Measurements from ENCODE around the gene MTHFSD.
A peak's percentile ranks its signal among the peaks of the same experiment; 100 is the strongest.
"Not testable (repeated sequence)": the region's sequence is repeated elsewhere in the genome, so short reads cannot be mapped to it uniquely, and the experiment has no call there.

Gene MTHFSD, protein sequence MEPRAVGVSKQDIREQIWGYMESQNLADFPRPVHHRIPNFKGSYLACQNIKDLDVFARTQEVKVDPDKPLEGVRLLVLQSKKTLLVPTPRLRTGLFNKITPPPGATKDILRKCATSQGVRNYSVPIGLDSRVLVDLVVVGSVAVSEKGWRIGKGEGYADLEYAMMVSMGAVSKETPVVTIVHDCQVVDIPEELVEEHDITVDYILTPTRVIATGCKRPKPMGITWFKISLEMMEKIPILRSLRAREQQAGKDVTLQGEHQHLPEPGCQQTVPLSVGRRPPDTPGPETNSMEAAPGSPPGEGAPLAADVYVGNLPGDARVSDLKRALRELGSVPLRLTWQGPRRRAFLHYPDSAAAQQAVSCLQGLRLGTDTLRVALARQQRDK
- 7.7 to 28.4 reads per million in 2 donors for total RNA-seq

DNA sequence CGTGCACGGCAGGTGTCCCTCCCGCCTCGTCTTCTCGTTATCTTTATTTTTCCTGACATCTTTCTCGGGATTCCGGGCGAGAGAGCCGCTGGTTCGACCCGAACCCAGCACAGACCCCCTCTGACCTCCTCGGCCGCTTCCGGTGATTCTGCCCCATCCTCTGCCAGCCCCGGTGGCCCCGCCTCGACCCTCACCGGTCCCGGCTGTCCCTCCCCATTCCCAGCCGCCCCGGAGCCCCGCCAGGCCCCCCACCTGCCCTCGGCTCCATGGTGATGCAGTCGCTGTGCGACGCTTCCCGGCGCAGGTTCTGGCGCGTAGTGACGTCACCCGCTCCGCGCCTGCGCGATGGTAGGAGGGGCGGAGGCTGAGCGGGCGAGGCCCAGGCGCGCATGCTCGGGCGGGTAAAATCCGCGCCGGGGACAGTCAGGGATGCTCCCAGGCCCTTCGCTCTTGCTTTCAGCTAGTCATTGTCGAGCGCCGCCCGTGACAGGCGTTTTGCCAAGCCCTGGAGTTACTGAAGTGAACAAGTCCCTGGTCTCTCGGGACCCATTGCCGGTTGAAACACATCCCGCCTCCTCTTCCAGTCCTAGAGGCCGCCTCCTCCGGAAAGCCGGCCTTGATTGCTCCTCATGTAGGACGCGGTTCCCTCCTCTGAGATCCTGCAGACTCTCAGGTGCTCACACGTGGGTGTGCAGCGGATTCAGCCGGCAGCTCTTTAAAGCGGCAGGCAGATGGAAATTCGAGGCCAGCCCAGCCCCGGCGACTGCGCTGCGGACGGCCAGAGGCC, at the start of gene MTHFSD:
MTHFSD (minus strand) TSS at position 319 of the 787 bp plus-strand sequence; CDS start at position 268, 51 bp downstream.
- peak; percentile 97 for DNase-seq

DNA sequence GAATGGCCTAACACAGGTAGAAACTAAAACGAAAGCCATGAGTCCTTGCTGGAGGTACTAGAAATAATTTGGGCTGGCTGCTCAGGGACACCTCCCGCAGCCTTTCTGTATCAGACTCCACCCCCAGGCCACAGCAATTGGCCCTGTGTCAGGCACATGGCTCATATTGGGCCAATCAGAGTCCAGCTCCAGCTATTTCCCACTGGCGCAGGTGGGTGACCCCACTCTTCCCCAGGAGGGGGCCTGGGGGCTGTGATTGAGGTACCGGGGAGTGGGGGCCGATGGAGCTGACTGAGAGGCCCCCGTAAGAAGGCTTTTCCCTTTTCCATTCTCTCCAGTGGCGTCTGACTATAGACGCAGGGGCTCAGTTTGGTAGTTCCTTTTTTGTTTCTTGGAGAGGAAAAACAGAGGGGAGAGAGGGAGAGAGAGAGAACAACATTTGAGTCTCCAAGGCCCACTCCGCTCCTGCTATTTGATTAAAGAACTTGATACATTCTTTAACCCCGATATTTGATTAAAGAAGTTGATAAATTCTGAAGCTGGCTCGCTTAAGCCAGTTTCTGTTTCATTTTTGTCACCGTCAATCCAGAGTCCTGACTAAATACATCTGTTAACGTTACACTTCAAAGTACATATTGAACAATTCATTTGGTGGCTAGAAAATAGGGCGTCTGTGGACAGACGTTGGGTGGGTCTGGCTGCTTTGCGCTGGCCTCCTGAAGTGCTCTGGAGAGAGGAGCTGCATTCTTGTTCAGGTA, 49.6 kb upstream of the MTHFSD start:
- peak; percentile 7 for DNase-seq

DNA sequence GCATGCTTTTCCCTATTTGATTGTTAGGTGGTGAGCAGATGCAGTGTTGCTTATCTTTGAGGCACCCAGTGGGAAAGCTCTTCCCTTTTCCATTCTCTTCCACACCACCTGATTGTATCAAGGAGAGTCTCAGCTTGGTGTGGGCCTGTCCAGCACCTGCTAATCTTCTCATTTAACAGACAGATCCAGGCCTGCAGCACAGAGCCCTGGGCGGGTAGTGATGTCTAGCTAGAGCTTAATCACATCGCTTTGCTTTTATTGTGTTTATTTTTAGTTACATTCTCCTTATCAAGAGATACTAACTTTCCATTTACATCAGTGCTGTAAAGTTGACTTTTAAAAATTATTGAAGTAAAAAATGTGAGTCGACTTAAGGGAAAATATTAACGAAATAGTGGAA, 47.5 kb upstream of the MTHFSD start:
- DNase-seq: no peak

DNA sequence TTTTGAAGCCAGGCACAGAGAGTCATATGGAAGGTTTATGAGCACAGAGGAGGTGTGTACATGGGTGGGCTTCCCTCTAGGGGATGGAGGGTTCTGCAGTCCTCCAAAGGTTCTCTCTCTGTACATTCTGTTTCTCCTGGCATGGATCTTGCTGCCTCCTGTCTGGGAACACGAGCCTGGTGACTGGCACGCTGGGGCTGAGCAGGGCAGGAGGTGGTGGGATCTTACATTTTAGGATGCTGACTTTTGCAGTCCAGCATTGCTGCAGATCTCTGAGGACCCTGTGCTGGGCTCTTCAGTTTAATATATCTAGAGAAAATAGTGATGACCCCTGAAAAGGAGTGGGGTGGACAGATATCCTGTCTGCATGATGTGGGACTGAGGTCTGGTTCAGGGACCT, 46.3 kb upstream of the MTHFSD start:
- no peak for DNase-seq

DNA sequence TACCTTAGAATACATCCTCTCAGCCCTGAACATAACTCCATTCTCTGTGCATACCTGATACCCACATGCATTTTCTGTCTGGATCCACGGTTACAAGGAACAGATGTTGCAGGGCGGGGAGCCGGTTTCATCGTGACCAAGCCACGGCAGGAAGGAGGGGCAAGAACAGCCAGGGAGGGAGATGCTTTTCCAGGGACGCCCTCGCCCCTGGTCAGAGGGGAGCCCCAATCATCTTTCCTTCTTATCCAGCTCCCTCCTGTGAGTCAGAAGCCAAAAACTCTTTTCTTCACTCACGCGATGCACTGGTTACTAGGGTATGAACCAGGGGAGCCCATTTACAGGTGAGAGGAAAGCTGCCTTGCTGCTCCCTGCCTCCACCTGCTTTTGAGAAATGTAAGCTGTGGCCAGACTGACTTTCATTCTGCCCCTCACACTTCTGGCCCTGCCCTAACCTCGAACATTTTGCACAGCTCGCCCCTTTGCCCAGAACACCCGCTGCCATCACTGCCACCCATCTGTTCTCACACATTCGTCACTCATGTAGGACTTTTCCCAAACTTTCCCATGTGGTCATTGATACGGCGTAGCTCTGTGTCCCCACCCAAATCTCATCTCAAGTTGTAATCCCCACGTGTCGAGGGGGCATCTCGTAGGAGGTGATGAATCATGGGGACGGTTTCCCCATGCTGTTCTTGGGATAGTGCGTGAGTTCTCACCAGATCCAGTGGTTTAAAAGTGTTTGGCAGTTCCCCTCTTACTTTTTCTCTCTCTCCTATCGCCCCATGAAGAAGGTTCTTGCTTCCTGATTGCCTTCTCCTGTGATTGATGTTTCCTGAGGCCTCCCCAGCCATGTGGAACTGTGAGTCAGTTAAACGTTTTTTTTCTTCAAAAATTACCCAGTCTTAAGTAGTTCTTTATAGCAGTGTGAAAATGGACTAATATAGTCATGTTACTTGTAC, 43.9 kb upstream of the MTHFSD start:
- no peak for DNase-seq

DNA sequence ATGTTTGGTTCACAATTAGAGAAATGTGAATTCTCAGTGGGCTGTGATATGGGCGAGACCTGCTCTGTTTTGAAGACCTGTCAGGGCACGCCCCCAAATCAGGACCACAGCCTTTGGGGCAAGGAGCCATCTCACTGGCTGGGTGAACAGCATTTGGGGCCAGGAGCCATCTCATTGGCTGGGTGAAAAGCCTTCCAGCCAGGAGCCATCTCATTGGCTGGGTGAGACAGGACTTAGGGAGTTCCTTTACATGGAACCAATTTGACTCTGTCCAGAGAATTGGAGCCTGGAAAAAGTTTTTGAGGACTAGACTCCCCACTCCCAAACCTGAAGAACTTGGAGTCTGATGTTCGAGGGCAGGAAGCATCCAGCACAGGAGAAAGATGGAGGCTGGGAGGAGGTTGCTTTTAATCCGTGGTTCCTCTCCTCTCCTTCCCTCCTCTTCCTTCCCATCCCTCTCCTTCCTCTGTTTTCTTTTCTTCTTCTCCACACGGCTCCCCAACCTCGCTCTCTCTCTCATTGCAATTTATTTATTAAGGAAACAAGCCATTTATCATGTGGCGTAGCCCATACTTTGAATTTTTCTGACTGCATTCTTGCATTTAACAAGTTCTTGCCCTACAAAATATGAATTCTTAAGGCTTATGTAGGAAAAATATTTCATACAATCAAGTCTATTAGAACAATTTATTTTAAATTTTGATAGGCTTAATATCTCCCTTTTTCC, 43.0 kb upstream of the MTHFSD start:
- DNase-seq: no peak

DNA sequence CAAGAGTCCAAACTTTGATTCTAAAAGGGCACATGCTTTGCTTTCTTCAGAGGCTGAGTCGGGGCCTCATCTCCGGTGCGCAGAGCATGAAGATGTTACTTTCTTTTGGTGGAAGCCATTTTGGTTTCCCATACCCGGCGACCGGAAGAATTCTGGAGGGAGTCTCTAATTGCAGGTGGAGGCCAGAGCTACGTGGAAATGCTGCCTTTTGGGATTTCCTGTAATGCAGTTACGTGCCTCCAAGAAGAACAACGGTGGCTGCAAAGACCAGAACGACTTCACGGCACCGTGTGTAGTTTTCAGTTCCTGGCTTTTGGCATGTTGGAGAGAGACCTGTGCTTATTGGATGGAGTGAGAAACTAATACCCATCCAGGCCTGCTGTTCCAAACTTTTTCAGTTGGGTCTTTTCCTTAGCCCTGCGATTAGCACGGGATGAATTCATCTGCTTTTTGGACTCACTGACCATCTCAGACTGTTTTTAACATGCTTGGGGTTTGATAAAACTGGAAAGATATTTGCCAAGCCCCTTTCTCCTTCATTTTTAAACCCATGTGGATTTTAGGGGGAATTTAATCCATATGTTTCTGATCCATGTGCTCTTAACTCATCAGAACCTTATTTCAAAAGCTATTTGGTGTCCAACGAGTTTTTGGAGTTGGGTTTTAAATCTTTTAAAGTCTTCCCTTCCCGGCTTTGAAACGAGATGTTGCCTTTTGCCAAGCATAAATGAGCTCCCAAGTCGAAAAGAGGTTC, 42.3 kb upstream of the MTHFSD start:
- DNase-seq: no peak

DNA sequence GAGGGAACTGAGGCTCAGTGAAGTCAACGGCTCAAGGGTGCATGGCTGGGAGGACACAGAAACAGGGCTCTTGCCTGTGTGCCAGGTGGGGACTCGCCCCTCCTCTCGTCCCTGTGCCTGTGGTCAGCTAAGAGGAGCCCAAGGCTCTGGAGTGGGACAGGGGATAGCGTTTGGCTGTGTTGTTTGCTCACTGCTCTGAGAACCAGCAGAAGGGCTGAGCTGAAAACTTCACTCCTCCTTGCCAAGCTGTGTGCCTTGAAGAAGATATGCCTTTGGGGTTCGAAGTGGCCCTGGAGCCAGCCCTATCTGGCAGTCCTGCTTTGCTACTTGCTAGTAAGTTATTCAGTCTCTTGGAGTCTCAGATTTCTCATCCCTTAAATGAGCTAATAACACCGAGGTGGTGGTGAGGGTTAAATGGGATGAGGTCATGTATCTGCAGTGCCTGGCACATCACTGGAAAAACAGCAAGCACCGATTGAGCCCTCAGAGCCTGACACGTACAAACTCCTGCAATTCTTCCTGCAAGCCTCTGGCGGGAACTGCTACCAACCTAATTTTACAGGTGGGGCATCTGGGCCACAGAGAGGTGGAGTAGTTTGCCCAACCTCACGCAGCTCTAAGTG, 41.1 kb upstream of the MTHFSD start:
- DNase-seq: no peak

DNA sequence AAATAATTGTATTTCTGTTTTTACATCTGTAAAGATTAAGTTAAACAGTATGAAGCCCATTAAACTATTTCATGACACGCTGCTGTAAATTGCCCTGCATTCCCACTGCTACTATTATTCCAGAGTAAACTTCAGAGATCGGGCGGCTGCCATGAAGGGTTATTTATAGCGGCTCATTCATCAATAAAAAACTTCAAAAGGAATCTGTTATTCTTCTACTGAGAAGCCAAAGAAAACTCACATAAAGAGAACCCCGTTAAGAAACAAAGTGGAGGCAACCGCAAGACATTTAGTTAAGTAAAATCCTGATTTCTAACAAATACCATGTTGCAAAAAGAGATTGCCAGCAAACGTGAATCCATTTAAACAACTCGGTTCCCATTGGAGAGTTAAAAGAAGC, 39.7 kb upstream of the MTHFSD start:
- no peak for DNase-seq

DNA sequence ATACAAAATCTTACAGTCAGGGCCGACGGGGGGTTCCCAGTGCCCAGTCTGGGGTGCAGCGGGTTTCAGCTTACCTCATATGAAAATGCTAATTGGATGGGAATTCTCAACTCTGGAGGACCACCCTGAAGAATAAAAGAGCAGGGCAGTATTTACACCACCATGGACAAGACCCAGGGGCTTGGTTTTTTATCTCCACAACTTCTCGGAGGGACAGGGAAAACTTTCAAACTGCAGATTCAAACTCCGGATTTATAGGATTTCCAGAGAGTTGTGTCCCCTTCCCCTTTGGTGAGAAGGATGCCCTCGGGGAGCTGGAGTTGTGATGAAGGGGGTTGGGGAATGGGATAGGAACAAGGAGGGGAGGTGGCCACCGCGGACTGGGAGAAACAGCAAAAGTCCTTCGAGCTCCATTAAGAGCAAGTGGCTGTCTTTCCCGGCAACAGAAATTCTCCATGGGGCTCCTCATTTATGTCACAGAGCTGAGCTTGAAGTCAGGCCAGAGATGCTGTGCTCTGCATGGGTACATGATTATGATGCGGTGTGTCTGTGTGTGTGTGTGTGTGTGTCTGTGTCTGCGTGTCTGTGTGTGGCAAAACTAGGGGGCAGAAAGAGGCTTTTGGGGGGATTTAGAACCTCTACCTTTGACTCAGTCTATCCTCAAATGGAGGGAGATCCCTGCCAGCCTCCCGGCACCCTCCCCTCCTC, 39.0 kb upstream of the MTHFSD start:
- DNase-seq: no peak

DNA sequence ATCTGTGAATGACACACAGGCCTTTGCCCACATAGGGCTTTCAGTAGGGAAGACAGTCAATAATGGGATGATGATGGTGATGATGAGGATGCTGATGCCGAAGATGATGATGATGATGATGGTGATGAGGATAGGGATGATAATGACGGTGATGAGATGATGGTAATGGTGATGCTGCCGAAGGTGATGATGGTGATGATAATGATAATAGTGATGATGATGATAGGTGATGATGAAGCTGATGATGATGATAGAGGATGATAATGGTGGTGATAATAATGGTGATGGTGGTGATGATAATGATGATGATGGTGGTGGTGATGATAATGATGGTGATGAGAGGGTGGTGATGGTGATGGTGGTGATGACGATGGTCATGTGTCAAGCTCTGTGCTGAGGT, 36.2 kb upstream of the MTHFSD start:
- DNase-seq: no peak

DNA sequence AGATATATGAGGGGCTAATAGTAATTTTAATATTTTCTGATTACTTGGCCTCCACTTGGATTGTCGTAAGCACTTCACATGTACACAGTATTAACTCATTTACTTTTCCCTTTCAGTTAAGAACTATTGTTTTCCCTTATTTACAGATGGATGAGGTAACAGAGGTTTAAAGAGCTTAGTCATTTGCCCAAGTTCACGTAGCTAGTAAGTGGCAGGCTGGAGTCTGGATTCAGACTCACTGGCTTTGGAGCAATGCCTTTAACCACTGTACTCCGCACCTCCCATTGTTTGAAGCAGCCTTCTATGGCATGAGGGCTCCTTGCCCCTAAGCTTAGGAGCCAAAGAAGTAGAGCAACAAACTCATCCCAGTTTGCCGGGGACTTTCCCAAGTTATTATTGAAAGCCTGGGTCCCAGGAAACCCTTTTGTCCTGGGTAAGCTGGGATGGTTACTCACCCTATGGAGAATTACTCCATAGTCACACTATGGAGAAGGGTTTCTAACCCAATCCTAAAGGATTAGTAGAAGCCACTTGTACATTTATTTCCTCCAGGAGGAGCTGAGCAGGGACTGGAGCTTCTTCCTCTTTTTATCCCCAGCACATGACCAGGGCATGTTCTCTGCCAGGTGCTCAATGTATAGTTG, 35.6 kb upstream of the MTHFSD start:
- no peak for DNase-seq

DNA sequence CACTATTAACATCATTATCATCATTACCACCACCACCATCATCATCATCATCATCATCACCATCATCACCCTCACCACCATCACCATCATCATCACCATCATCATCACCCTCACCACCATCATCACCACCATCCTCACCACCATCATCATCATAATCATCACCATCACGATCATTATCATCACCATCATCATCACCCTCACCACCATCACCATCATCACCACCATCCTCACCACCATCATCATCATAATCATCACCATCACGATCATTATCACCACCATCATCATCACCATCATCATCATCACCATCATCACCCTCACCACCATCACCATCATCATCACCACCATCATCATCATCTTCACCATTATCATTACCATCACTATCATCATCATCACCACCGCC, 32.9 kb upstream of the MTHFSD start:
- DNase-seq: not testable (repeated sequence)

DNA sequence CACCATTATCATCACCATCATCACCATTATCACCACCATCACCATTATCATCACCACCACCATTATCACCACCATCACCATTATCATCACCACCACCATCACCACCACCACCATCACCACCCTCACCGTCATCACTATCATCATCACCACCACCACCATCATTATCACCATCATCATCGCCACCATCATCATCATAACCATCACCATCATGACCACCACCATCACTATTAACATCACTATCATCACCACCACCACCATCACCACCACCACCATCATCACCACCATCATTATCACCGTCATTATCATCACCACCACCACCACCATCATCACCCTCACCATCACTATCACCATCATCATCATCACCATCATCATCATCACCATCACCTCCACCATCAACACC, 32.5 kb upstream of the MTHFSD start:
- DNase-seq: no peak

DNA sequence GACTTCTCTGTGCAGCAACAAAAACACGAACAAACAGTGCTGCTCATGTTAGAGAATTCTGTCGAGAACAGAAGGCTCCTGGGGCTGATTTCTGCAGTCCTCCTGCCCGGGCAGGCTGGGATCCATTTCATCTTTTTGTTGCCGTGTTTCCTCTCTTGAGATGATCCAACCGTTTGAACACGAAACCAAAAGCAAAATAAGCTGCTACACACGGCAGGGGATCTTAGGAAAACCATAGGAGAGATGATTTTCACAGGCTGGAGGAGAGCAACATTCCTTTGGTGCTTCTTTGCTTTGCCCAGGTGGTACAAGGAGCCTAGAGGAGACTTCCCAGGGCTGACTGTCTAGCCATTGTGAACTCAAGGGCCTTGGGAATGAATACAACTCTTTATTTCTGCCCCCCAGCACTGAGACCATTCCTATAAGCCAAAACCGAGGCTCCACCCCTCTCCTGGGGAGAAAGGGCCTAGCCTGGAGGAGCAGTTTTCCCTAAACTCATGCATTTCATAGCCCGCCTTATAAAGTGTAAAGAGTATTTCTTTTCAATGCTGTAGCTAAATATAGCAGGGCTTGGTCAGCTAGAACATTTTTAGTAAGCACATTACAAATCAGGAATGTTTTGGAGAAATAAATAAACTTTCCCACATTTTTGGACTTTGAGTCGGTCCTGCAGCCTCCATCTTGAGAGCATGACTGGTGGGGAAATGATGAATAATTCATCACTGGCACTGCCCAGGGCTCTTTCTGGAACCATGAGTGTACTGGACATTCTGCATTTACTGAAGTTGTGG, 31.0 kb upstream of the MTHFSD start:
- no peak for DNase-seq

DNA sequence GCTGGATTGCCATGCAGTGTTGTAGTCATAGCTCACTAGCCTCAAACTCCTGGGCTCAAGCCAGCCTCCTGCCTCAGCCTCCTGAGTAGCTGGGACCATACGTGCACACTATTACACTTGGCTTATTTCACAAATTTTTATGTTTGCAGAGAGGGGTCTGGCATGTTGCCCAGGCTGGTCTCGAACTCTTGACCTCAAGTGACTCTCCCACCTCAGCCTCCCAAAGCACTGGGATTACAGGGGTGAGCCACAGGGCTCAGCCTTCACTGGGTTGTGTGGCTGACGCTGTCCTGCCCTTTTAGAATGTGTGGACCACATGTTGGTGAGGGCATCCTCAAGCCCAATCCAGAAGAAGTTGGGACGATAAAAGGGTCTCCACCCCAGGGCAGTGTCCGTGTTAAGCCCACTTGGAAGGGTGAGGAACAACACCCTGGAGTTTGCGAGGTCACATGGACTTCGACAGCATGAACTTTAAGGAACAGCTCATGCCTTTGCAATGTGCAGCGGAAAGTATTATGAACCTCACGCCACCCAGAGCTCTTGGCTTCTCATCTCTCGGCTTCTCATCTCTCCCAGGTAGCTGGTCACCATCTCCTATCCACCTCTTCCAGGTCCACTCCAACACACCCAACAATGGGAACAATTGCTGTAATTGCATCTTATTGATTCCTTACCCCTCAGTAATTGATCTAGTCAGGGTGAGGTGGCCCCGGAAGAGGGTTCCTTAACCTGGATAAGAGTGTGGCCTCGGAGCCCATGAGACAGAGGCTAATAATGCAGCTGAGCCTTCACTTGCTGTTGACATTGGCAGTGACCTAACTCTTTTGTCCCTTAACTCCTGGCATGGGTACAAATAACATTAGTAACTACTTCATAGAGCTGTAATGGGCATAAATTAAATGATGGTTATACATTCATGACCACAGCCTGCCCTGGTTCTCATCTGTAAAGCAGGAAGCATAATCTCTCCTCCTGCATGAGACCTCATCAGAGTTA, 30.0 kb upstream of the MTHFSD start:
- no peak for DNase-seq
